ENCODE results near the gene DPYD.

DPYD gene

DNA sequence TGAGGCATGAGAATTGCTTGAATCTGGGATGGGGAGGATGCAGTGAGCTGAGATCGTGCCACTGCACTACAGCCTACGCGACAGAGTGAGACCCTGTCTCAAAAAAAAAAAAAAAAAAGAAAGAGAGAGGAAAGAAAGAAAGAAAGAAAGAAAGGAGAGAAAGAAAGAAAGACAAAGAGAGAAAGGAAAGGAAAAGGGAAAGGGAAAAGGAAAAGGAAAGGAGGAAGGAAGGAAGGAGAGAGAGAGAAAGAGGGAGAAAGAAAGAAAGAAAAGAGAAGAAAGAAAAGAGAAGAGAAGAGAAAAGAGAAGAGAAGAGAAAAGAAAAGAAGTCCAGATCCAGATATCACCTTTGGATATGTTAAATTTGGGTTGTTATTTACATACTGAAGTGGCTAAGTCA lies 106.0 kb downstream of the DPYD start:
- Histone ChIP-seq H3K9me3 (ENCODE audit: insufficient read depth, low read depth, low read length) (no peaks in the 10 kb centered on the region), H4K20me1 (ENCODE audit: insufficient read depth, low read length, poor library complexity, severe bottlenecking) (no peaks in the 10 kb centered on the region), H3K36me3 (ENCODE audit: insufficient read depth, low read length) (no peaks in the 10 kb centered on the region; the same call in 1 of the 2 replicates), H3K9ac (ENCODE audit: low read depth, low read length, poor library complexity, severe bottlenecking) (no peak overlapping the region), H3K4me3 (ENCODE audit: low read length, poor library complexity, severe bottlenecking) (no peak overlapping the region), H3K4me2 (ENCODE audit: low read depth, low read length, poor library complexity, severe bottlenecking) (no peak overlapping the region), H3F3A (ENCODE audit: low read depth) (no peaks in the 10 kb centered on the region), H3K4me1 (ENCODE audit: insufficient read depth, low read length, poor library complexity, severe bottlenecking) (no peaks in the 10 kb centered on the region), H2AFZ (ENCODE audit: low read length) (no peak overlapping the region), H3K27me3 (ENCODE audit: insufficient read depth, low read length, poor library complexity, severe bottlenecking) (no peaks in the 10 kb centered on the region), H3K79me2 (ENCODE audit: insufficient read depth, low read length) (0 out of 2 replicates have a peak, but pooled peaks cover 2% of the 10 kb centered on the region), H3K9me2 (replicated peaks; ENCODE audit: low read depth, low read length) (no peaks in the 10 kb centered on the region)
- TF ChIP-seq CTCF (conservative IDR thresholded peaks at IDR 0.05; ENCODE audit: low read length): no peak
- TF ChIP-seq EZH2phosphoT487 (IDR thresholded peaks at IDR 0.05; ENCODE audit: borderline replicate concordance): no peak

DNA sequence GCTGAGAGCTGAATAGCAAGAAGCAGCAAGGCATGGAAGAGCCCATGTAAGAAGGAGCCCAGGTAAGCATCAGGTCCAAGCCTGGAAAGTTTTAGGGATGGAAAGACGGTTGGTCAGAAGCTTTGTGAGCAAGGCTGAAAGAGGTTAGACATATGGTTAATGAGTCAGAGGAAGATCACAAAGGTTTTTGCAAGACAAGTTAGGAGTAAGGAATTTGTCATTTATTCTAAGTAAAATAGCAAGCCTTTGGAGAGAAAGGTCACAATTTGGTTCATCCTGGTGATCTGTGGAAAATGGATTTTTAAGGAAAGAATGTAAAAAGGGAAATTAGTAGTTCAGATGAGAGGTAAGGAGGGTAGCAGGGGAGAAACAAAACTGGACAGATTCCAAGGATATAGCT lies 106.7 kb downstream of the DPYD start:
- Histone ChIP-seq H2AFZ (ENCODE audit: low read length) (no peak overlapping the region), H3K79me2 (ENCODE audit: insufficient read depth, low read length) (0 out of 2 replicates have a peak, but pooled peaks cover 2% of the 10 kb centered on the region), H3K4me1 (ENCODE audit: insufficient read depth, low read length, poor library complexity, severe bottlenecking) (no peaks in the 10 kb centered on the region), H3K9ac (ENCODE audit: low read depth, low read length, poor library complexity, severe bottlenecking) (no peak overlapping the region), H3F3A (ENCODE audit: low read depth) (no peaks in the 10 kb centered on the region), H3K27me3 (ENCODE audit: insufficient read depth, low read length, poor library complexity, severe bottlenecking) (no peaks in the 10 kb centered on the region), H3K9me3 (ENCODE audit: insufficient read depth, low read depth, low read length) (no peaks in the 10 kb centered on the region), H3K36me3 (ENCODE audit: insufficient read depth, low read length) (peaks cover 4% of the 10 kb centered on the region), H3K4me3 (ENCODE audit: low read length, poor library complexity, severe bottlenecking) (no peak overlapping the region), H3K4me2 (ENCODE audit: low read depth, low read length, poor library complexity, severe bottlenecking) (no peak overlapping the region), H3K9me2 (replicated peaks; ENCODE audit: low read depth, low read length) (no peaks in the 10 kb centered on the region), H4K20me1 (ENCODE audit: insufficient read depth, low read length, poor library complexity, severe bottlenecking) (no peaks in the 10 kb centered on the region)
- no peak for TF ChIP-seq EZH2phosphoT487 (IDR thresholded peaks at IDR 0.05; ENCODE audit: borderline replicate concordance)
- no peak for TF ChIP-seq CTCF (conservative IDR thresholded peaks at IDR 0.05; ENCODE audit: low read length)

GRCh38 chr1:97812076-97812475 lies 108.8 kb downstream of the DPYD start:
- Histone ChIP-seq H3K9me3 (ENCODE audit: insufficient read depth, low read depth, low read length) (no peaks in the 10 kb centered on the region), H3K36me3 (ENCODE audit: insufficient read depth, low read length) (peaks cover 7% of the 10 kb centered on the region), H4K20me1 (ENCODE audit: insufficient read depth, low read length, poor library complexity, severe bottlenecking) (no peaks in the 10 kb centered on the region), H3K4me1 (ENCODE audit: insufficient read depth, low read length, poor library complexity, severe bottlenecking) (no peaks in the 10 kb centered on the region), H3K4me3 (ENCODE audit: low read length, poor library complexity, severe bottlenecking) (no peak overlapping the region), H3K9ac (ENCODE audit: low read depth, low read length, poor library complexity, severe bottlenecking) (no peak overlapping the region), H3K4me2 (ENCODE audit: low read depth, low read length, poor library complexity, severe bottlenecking) (no peak overlapping the region), H3K27me3 (ENCODE audit: insufficient read depth, low read length, poor library complexity, severe bottlenecking) (no peaks in the 10 kb centered on the region), H2AFZ (ENCODE audit: low read length) (no peak overlapping the region), H3K79me2 (ENCODE audit: insufficient read depth, low read length) (0 out of 2 replicates have a peak, but pooled peaks cover 2% of the 10 kb centered on the region), H3F3A (ENCODE audit: low read depth) (no peaks in the 10 kb centered on the region), H3K9me2 (replicated peaks; ENCODE audit: low read depth, low read length) (no peaks in the 10 kb centered on the region)
- TF ChIP-seq EZH2phosphoT487 (IDR thresholded peaks at IDR 0.05; ENCODE audit: borderline replicate concordance) (no peak), CTCF (conservative IDR thresholded peaks at IDR 0.05; ENCODE audit: low read length) (no peak)

Data from Loucy (cell line).